Measurements from ENCODE around the gene LRRTM2.
"Not testable (repeated sequence)": the region's sequence is repeated elsewhere in the genome, so short reads cannot be mapped to it uniquely, and the experiment has no call there.

LRRTM2 gene

GRCh38 chr5:138874771-138875551, at the start of gene LRRTM2:
LRRTM2 (minus strand) TSS chr5:138875335; CDS start chr5:138874911, 424 bp downstream.
- intact Hi-C loops (cut with DNase I): loop anchor here (5.0 to 10.0 kb wide), 5 partner anchors 50 to 387 kb away; partner anchors contain the start of gene SIL1

GRCh38 chr5:138922494-138922893, 47.4 kb upstream of the LRRTM2 start:
- no peak for DNase-seq
- intact Hi-C loops (cut with DNase I): loop anchor here (10.0 kb wide), 1 partner anchor 48 kb away; the partner anchor contains the start of gene LRRTM2

More at GRCh38 chr5:138874771-138875551, at the start of gene LRRTM2:
- peak in 9 of 10 donors; percentile 36 to 91 (median 69) for DNase-seq

- intact Hi-C loops (cut with DNase I): loop anchor here (10.0 kb wide), 1 partner anchor 47 kb away; the partner anchor contains the start of gene LRRTM2
- not testable (repeated sequence) for DNase-seq
Observed at GRCh38 chr5:138921362-138921761, 46.2 kb upstream of the LRRTM2 start.

- no peak for DNase-seq
- intact Hi-C loops (cut with DNase I): loop anchor here (10.0 kb wide), 1 partner anchor 45 kb away; the partner anchor contains the start of gene LRRTM2
Observed at GRCh38 chr5:138920181-138920580, 45.0 kb upstream of the LRRTM2 start.

- intact Hi-C loops (cut with DNase I): loop anchor here (10.0 kb wide), 1 partner anchor 274 kb away; no protein-coding TSS in a partner anchor
- no peak for DNase-seq
Observed at GRCh38 chr5:138918686-138919085, 43.6 kb upstream of the LRRTM2 start.

GRCh38 chr5:138914338-138914737, 39.2 kb upstream of the LRRTM2 start:
- intact Hi-C loops (cut with DNase I): loop anchor here (10.0 kb wide), 1 partner anchor 270 kb away; no protein-coding TSS in a partner anchor
- no peak for DNase-seq

GRCh38 chr5:138913773-138914172, 38.6 kb upstream of the LRRTM2 start:
- DNase-seq: no peak
- intact Hi-C loops (cut with DNase I): loop anchor here (10.0 kb wide), 1 partner anchor 269 kb away; no protein-coding TSS in a partner anchor

- intact Hi-C loops (cut with DNase I): loop anchor here (10.0 kb wide), 1 partner anchor 267 kb away; no protein-coding TSS in a partner anchor
- no peak for DNase-seq
Observed at GRCh38 chr5:138912093-138912492, 37.0 kb upstream of the LRRTM2 start.

GRCh38 chr5:138911441-138911840, 36.3 kb upstream of the LRRTM2 start:
- intact Hi-C loops (cut with DNase I): loop anchor here (10.0 kb wide), 1 partner anchor 267 kb away; no protein-coding TSS in a partner anchor
- no peak for DNase-seq

GRCh38 chr5:138910546-138911185, 35.5 kb upstream of the LRRTM2 start:
- intact Hi-C loops (cut with DNase I): loop anchor here (10.0 kb wide), 1 partner anchor 266 kb away; no protein-coding TSS in a partner anchor
- no peak for DNase-seq

GRCh38 chr5:138909734-138910133, 34.6 kb upstream of the LRRTM2 start:
- DNase-seq: no peak
- intact Hi-C loops (cut with DNase I): loop anchor here (10.0 kb wide), 1 partner anchor 265 kb away; no protein-coding TSS in a partner anchor

GRCh38 chr5:138905541-138905940, 30.4 kb upstream of the LRRTM2 start:
- intact Hi-C loops (cut with DNase I): no loop called here
- no peak for DNase-seq

- no peak for DNase-seq
- intact Hi-C loops (cut with DNase I): no loop called here
Observed at GRCh38 chr5:138903130-138903775, 28.1 kb upstream of the LRRTM2 start.

GRCh38 chr5:138901716-138902115, 26.6 kb upstream of the LRRTM2 start:
- intact Hi-C loops (cut with DNase I): no loop called here
- DNase-seq: no peak

- DNase-seq: no peak
- intact Hi-C loops (cut with DNase I): no loop called here
Observed at GRCh38 chr5:138900281-138900965, 25.3 kb upstream of the LRRTM2 start.

- DNase-seq: no peak
- intact Hi-C loops (cut with DNase I): no loop called here
Observed at GRCh38 chr5:138898742-138899141, 23.6 kb upstream of the LRRTM2 start.

- intact Hi-C loops (cut with DNase I): no loop called here
Observed at GRCh38 chr5:138898299-138898698, 23.2 kb upstream of the LRRTM2 start.

GRCh38 chr5:138895918-138896317, 20.8 kb upstream of the LRRTM2 start:
- DNase-seq: no peak
- intact Hi-C loops (cut with DNase I): no loop called here

More at GRCh38 chr5:138898299-138898698, 23.2 kb upstream of the LRRTM2 start:
- no peak for DNase-seq

GRCh38 chr5:138890644-138891043, 15.5 kb upstream of the LRRTM2 start:
- no peak for DNase-seq
- intact Hi-C loops (cut with DNase I): no loop called here

GRCh38 chr5:138889994-138890393, 14.9 kb upstream of the LRRTM2 start:
- no peak for DNase-seq
- intact Hi-C loops (cut with DNase I): no loop called here

All from posterior cingulate gyrus (tissue), 11 donors.